ENCODE measurements around the gene METTL27.
A peak's percentile ranks its signal among the peaks of the same experiment; 100 is the strongest.
"Not testable (repeated sequence)": the region's sequence is repeated elsewhere in the genome, so short reads cannot be mapped to it uniquely, and the experiment has no call there.

METTL27 gene

GRCh38 chr7:73817121-73817520 lies 25.2 kb downstream of the METTL27 start:
- no peak for DNase-seq

- DNase-seq, result no peak
Measured at GRCh38 chr7:73815436-73815835, 26.9 kb downstream of the METTL27 start.

- DNase-seq, result no peak
Measured at GRCh38 chr7:73812996-73813395, 29.3 kb downstream of the METTL27 start.

- DNase-seq, result peak; percentile 56
Measured at GRCh38 chr7:73811760-73812168, 30.6 kb downstream of the METTL27 start.

GRCh38 chr7:73810998-73811360 lies 31.3 kb downstream of the METTL27 start:
- DNase-seq, result no peak

GRCh38 chr7:73809467-73809951 lies 32.8 kb downstream of the METTL27 start:
- no peak for DNase-seq

- DNase-seq, result no peak
Measured at GRCh38 chr7:73802459-73802858, 39.9 kb downstream of the METTL27 start.

- DNase-seq, result no peak
Measured at GRCh38 chr7:73801577-73801976, 40.7 kb downstream of the METTL27 start.

GRCh38 chr7:73799282-73800141 lies 42.8 kb downstream of the METTL27 start:
- no peak for DNase-seq

GRCh38 chr7:73797176-73797575 lies 45.1 kb downstream of the METTL27 start:
- DNase-seq, result not testable (repeated sequence)

GRCh38 chr7:73796656-73797055 lies 45.7 kb downstream of the METTL27 start:
- DNase-seq, result not testable (repeated sequence)

- DNase-seq, result not testable (repeated sequence)
Measured at GRCh38 chr7:73795188-73795587, 47.1 kb downstream of the METTL27 start.

- DNase-seq, result not testable (repeated sequence)
Measured at GRCh38 chr7:73791170-73791690, 51.1 kb downstream of the METTL27 start.

- no peak for DNase-seq
Measured at GRCh38 chr7:73789051-73789450, 53.3 kb downstream of the METTL27 start.

GRCh38 chr7:73787786-73788048 lies 54.6 kb downstream of the METTL27 start:
- DNase-seq, result not testable (repeated sequence)

- DNase-seq, result no peak
Measured at GRCh38 chr7:73786588-73786987, 55.7 kb downstream of the METTL27 start.

All from CD4-positive, alpha-beta T cell treated with Interleukin-17A for 1 hour (primary cell).